ENCODE data around the gene IARS2. TPM values are rescaled to one million over a fixed set of nuclear protein-coding genes. Genes with fewer than 3 reads are reported as not detected.
A peak's percentile ranks its signal among the peaks of the same experiment; 100 is the strongest.

Gene IARS2
- polyA plus RNA-seq, 3 donors, result 11.8 to 42.6 (median 36.8) TPM

DNA sequence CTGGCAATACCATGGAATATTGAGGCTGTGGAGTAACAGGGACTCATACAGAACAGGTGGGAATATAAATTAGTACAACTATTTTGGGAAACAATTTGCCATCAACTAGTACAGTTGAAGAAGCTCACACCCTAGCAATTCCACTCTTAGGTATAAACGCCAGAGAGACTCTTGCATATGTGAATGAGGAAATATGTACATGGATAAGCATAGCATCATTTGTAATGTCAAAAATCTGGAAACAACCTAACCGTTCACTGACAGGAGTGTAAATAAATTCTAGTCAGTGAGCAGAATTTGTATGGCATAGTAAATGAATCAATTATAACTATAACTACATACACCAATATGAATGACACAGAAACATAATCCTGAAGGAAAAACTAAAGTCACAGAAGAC lies 94.6 kb downstream of the IARS2 start:
- Histone ChIP-seq H3K79me2 (ENCODE audit: insufficient read depth, low read length) (no peaks in the 10 kb centered on the region), H3K9me3 (replicated peaks in 1 of 2; ENCODE audit: control insufficient read depth in 1 of 2, insufficient read depth in 1 of 2, low read length in 2 of 2) (no peaks in the 10 kb centered on the region), H2AFZ (ENCODE audit: insufficient read depth, low read depth, low read length, poor library complexity, severe bottlenecking) (no peak overlapping the region), H3K4me3 (replicated peaks in 1 of 3; ENCODE audit: low read depth in 2 of 3, low read length in 3 of 3) (no peak overlapping the region), H3K4me1 (ENCODE audit: control insufficient read depth in 1 of 2, insufficient read depth in 2 of 2, low read length in 2 of 2) (no peaks in the 10 kb centered on the region), H3K27me3 (ENCODE audit: control insufficient read depth in 2 of 2, insufficient read depth in 2 of 2, low read length in 2 of 2) (no peaks in the 10 kb centered on the region), H3K27ac (ENCODE audit: low read depth in 1 of 2, low read length in 2 of 2) (no peak overlapping the region), H3K36me3 (replicated peaks in 1 of 2; ENCODE audit: control insufficient read depth in 1 of 2, insufficient read depth in 2 of 2, low read length in 2 of 2) (peaks cover 85 to 95% of the 10 kb centered on the region in 2 donors), H3K9ac (ENCODE audit: insufficient read depth, low read length, poor library complexity, severe bottlenecking) (no peak overlapping the region), H4K20me1 (ENCODE audit: insufficient read depth, low read length) (no peaks in the 10 kb centered on the region), H3K4me2 (replicated peaks; ENCODE audit: extremely low read depth, low read length, poor library complexity, severe bottlenecking) (no peak overlapping the region)
- WGBS (ENCODE audit: insufficient coverage), result no CpG with 5 or more reads among the region's 2 CpGs
- intact Hi-C loops (cut with micrococcal nuclease), result no loop called here
- no peaks in the 10 kb centered on the region for H3K9me3 Mint-ChIP-seq
- H3K4me1 Mint-ChIP-seq, result no peaks in the 10 kb centered on the region
- no peaks in the 10 kb centered on the region for H3K27me3 Mint-ChIP-seq (ENCODE audit: low read depth in 3 of 3)
- DNase-seq, result no peak
- H3K36me3 Mint-ChIP-seq, result peaks cover 56 to 70% of the 10 kb centered on the region in 2 donors
- H3K4me3 Mint-ChIP-seq, result no peak overlapping the region
- no peak overlapping the region for H3K27ac Mint-ChIP-seq
- TF ChIP-seq, protein P1, sequence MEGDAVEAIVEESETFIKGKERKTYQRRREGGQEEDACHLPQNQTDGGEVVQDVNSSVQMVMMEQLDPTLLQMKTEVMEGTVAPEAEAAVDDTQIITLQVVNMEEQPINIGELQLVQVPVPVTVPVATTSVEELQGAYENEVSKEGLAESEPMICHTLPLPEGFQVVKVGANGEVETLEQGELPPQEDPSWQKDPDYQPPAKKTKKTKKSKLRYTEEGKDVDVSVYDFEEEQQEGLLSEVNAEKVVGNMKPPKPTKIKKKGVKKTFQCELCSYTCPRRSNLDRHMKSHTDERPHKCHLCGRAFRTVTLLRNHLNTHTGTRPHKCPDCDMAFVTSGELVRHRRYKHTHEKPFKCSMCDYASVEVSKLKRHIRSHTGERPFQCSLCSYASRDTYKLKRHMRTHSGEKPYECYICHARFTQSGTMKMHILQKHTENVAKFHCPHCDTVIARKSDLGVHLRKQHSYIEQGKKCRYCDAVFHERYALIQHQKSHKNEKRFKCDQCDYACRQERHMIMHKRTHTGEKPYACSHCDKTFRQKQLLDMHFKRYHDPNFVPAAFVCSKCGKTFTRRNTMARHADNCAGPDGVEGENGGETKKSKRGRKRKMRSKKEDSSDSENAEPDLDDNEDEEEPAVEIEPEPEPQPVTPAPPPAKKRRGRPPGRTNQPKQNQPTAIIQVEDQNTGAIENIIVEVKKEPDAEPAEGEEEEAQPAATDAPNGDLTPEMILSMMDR (IDR thresholded peaks at IDR 0.05), result no peak

DNA sequence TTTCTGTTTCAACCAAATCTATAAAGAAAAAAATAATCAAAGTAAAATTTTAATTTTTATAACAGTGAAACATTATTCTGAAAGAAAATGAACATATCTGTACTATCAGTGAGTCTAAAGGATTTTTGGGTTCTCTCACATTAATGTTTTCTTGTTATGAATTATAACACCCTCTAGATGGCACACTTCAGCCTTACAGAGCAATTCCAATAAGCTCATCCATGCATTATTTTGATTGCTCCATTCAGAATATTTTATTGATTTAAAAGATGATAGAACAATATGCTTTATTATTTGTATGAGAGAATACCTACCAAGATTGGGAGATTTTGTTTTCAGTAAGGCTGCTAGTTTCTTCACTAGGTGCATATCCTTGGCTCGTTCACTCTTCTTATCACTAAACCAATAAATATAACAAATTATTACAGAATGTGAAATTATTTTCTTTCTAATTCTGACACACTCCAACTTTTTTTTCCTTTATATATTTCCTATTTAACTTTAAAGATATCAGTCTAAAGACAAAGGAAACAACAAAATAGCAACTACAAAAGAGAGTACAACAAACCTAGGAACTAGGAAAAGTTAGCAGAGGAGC lies 95.9 kb downstream of the IARS2 start:
- no peaks in the 10 kb centered on the region for H3K9me3 Mint-ChIP-seq
- Histone ChIP-seq H3K36me3 (replicated peaks in 1 of 2; ENCODE audit: control insufficient read depth in 1 of 2, insufficient read depth in 2 of 2, low read length in 2 of 2) (peaks cover 83 to 98% of the 10 kb centered on the region in 2 donors), H3K4me3 (replicated peaks in 1 of 3; ENCODE audit: low read depth in 2 of 3, low read length in 3 of 3) (no peak overlapping the region), H3K4me2 (replicated peaks; ENCODE audit: extremely low read depth, low read length, poor library complexity, severe bottlenecking) (no peak overlapping the region), H3K27ac (ENCODE audit: low read depth in 1 of 2, low read length in 2 of 2) (no peak overlapping the region), H2AFZ (ENCODE audit: insufficient read depth, low read depth, low read length, poor library complexity, severe bottlenecking) (no peak overlapping the region), H3K9ac (ENCODE audit: insufficient read depth, low read length, poor library complexity, severe bottlenecking) (no peak overlapping the region), H3K9me3 (replicated peaks in 1 of 2; ENCODE audit: control insufficient read depth in 1 of 2, insufficient read depth in 1 of 2, low read length in 2 of 2) (no peaks in the 10 kb centered on the region), H3K4me1 (ENCODE audit: control insufficient read depth in 1 of 2, insufficient read depth in 2 of 2, low read length in 2 of 2) (no peaks in the 10 kb centered on the region), H3K79me2 (ENCODE audit: insufficient read depth, low read length) (no peaks in the 10 kb centered on the region), H4K20me1 (ENCODE audit: insufficient read depth, low read length) (no peaks in the 10 kb centered on the region), H3K27me3 (ENCODE audit: control insufficient read depth in 2 of 2, insufficient read depth in 2 of 2, low read length in 2 of 2) (no peaks in the 10 kb centered on the region)
- intact Hi-C loops (cut with micrococcal nuclease), result no loop called here
- no peaks in the 10 kb centered on the region for H3K27me3 Mint-ChIP-seq (ENCODE audit: low read depth in 3 of 3)
- peaks cover 61 to 77% of the 10 kb centered on the region in 2 donors for H3K36me3 Mint-ChIP-seq
- H3K4me3 Mint-ChIP-seq, result no peak overlapping the region
- TF ChIP-seq, protein P1 (IDR thresholded peaks at IDR 0.05), result peak; percentile 58
- H3K4me1 Mint-ChIP-seq, result no peaks in the 10 kb centered on the region
- DNase-seq, result peak in 1 of 3 donors; percentile 4
- peak overlapping the region in 1 of 7 donors; percentile 22 for H3K27ac Mint-ChIP-seq
- no CpG with 5 or more reads among the region's 1 CpG for WGBS (ENCODE audit: insufficient coverage)
